ENCODE results near the gene BANF1. TPM values are rescaled to one million over a fixed set of nuclear protein-coding genes. Genes with fewer than 3 reads are reported as not detected.

BANF1 gene
- total RNA-seq, 2 donors from 2014 or later = 115 to 119 TPM

DNA sequence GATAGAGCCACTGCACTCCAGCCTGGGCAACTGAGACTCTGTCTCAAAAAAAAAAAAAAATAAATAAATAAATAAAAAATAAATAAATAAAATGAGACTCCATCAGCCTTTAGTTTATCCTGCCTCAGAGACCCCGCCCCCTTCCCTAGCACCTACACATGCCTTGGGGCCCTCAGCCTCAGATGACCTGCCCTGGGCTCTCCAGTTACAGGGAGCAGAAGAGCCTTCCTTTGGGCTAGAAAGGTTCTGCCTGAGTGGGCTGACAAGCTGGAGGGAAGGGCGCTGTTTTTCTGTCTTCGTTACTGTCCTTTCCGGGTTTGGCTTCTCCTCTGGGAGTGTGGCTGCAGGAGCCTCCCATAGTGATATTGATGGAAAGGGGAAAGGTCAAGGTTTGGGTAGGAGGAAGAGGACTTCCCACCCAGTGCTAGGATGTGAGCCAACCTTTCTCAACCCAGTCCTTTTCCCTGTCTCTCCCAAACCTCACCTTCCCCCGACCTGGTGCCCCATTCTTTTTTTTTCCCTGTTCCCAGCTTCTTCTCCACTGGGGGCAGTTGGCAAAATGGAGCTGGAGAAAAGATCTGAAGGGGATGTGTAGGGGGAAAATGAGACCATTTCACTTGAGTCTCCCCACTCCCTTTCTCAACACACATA lies 48.4 kb downstream of the BANF1 start:
- intact Hi-C loops (cut with DNase I) = no loop called here
- DNase-seq (ENCODE audit: low spot score) = peak; percentile 44

DNA sequence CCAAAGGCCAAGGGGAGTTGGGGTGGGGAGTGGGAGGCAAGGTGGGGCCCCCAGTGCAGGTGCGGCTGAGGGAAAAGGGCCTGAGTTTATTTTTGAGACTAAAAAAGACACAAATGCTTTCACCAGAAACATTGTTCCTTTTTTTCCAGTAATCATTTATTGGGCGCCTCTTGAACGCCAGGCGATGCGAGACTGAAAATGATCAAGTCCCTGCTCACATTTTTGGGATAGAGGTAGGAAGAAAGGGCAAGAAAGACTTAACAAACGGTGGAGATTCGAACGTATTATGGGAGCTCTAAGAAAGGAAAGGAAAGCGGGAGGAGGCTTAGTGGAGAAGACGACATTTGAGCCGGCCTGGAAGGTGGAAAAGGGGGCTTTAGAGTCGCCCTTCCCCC lies 49.1 kb downstream of the BANF1 start:
- no peak for DNase-seq (ENCODE audit: low spot score)
- intact Hi-C loops (cut with DNase I) = no loop called here

DNA sequence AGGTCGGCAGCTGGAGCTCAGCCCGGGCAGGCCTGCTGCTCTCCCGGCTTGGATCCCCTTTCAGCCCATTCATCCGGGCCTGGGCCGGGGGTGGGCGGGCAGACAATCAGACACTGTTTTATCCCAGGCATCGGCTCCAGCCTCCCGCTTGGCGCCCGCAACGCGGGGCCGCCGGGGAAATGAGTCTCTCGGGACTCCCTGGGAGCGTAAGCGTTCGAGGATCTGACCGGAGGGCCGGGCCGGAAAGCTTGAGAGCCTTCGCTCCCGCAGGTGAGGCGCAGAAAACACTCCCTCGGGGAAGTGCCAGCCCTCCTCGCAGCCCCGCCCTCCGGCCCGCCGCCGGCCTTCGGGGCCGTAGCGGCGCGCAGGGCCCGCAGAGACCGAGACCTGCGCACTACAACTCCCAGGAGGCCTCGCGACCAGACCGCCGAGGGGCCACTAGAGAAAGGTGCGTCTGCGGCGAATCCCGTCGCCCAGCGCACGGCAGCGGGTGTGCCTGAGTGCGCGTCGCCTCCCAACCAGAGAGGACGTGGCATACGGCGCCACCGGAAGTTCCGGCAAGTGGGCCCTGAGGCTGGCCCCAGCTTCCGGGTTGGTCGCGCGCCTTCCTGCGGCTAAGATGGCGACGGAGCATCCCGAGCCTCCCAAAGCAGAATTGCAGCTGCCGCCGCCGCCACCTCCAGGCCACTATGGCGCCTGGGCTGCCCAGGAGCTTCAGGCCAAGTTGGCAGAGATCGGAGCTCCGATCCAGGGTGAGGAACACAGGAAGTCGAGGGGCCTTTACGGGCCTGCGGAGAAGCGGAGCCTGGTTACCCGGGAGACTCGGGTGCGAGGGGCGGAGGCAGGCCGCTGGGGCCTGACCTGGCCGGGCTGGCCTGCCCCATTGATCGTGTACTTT lies 49.7 kb downstream of the BANF1 start, which contains the start of gene SF3B2:
Gene SF3B2 (plus strand): TSS at position 599 of the 898 bp plus-strand sequence. CDS start 21 bp downstream, at position 620.
- intact Hi-C loops (cut with DNase I) = no loop called here

DNA sequence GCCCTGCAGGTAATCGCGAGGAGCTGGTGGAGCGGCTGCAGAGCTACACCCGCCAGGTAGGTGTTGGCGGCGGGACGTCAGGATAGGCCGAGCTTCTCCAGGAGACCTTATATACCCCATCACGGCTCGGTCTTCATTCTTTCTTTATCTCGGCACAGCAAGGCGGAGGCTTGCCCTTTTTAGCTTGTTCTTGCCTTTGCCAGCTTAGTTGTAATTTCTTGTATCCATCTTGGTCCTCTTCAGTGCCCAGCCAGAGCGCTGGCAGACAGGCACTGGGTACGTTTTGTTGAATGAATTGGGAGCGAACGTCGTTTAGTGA lies 50.3 kb downstream of the BANF1 start:
- DNase-seq (ENCODE audit: low spot score) = no peak
- intact Hi-C loops (cut with DNase I) = no loop called here

More for the DNA sequence above, 49.7 kb downstream of the BANF1 start, which contains the start of gene SF3B2:
- DNase-seq (ENCODE audit: low spot score) = peak; percentile 100

Other genes starting within 250 kb of the BANF1 start
- 10 to 100 TPM; 10.7 to 15.3 TPM for gene AP5B1, start 221.5 kb upstream of the BANF1 start, total RNA-seq
- gene OVOL1, start 215.4 kb upstream of the BANF1 start, total RNA-seq = not detected
- gene SNX32, start 168.5 kb upstream of the BANF1 start, total RNA-seq = under 1 TPM; 0.52 to 0.65 TPM
- 100 to 1,000 TPM; 697 to 707 TPM for gene CFL1, start 144.3 kb upstream of the BANF1 start, total RNA-seq
- gene MUS81, start 142.1 kb upstream of the BANF1 start, total RNA-seq = 10 to 100 TPM; 41.8 to 48.2 TPM
- gene EFEMP2, start 129.7 kb upstream of the BANF1 start, total RNA-seq = 100 to 1,000 TPM; 111 to 131 TPM
- 1 to 10 TPM; 1.4 to 1.8 TPM for gene CTSW, start 122.7 kb upstream of the BANF1 start, total RNA-seq
- gene FIBP, start 114.0 kb upstream of the BANF1 start, total RNA-seq = 10 to 100 TPM; 39.7 to 40.8 TPM
- gene CCDC85B, start 111.8 kb upstream of the BANF1 start, total RNA-seq = 10 to 100 TPM; 31.8 to 36.7 TPM
- 10 to 100 TPM in 1 of 2 donors, 1 to 10 TPM in 1; 7.4 to 38.7 TPM for gene FOSL1, start 102.1 kb upstream of the BANF1 start, total RNA-seq
- 10 to 100 TPM; 35.7 to 36.0 TPM for gene C11orf68, start 83.4 kb upstream of the BANF1 start, total RNA-seq
- gene DRAP1, start 83.1 kb upstream of the BANF1 start, total RNA-seq = 10 to 100 TPM; 76.0 to 92.2 TPM
- gene TSGA10IP, start 57.0 kb upstream of the BANF1 start, total RNA-seq = not detected
- 10 to 100 TPM; 41.1 to 46.2 TPM for gene SART1, start 40.8 kb upstream of the BANF1 start, total RNA-seq
- 10 to 100 TPM; 24.8 to 24.9 TPM for gene EIF1AD, start 346 bp upstream of the BANF1 start, total RNA-seq
- under 1 TPM in 1 of 2 donors, not detected in 1; 0.56 TPM for gene CST6, start 9.5 kb downstream of the BANF1 start, total RNA-seq
- 1 to 10 TPM in 1 of 2 donors, under 1 TPM in 1; 0.24 to 1.1 TPM for gene CATSPER1, start 24.0 kb downstream of the BANF1 start, total RNA-seq
- gene GAL3ST3, start 46.7 kb downstream of the BANF1 start, total RNA-seq = 1 to 10 TPM in 1 of 2 donors, under 1 TPM in 1; 0.74 to 1.2 TPM
- gene SF3B2, start 49.9 kb downstream of the BANF1 start, total RNA-seq = 100 to 1,000 TPM; 117 to 140 TPM
- 10 to 100 TPM; 65.1 to 84.1 TPM for gene PACS1, start 67.8 kb downstream of the BANF1 start, total RNA-seq

Measured in posterior vena cava (tissue), 2 donors.